Skeletal muscle tissue (tissue), 4 donors: ENCODE data around the gene RASSF1. TPM values are rescaled to one million over a fixed set of nuclear protein-coding genes. Genes with fewer than 3 reads are reported as not detected.

Source experiments
- H3K27ac ChIP-seq: one replicate; pipeline ENCODE4 v1.7.0; 2013; ENCODE audit warnings: mild to moderate bottlenecking, low read depth, low read length, inconsistent platforms
- H3K27me3 ChIP-seq, 3 donors: one replicate each; pipeline ENCODE4 v1.7.0; 2013; ENCODE audit warnings: low read length in 3 of 3; ENCODE audit not compliant: control insufficient read depth in 3 of 3, insufficient read depth in 3 of 3
- H3K36me3 ChIP-seq, 3 donors: one replicate each; pipeline ENCODE4 v1.7.0; 2013; ENCODE audit warnings: low read length in 3 of 3; ENCODE audit not compliant: control insufficient read depth in 3 of 3, insufficient read depth in 3 of 3
- H3K4me1 ChIP-seq, 3 donors: one replicate each; pipeline ENCODE4 v1.7.0; 2013; ENCODE audit warnings: low read length in 3 of 3, mild to moderate bottlenecking in 3 of 3; ENCODE audit not compliant: control insufficient read depth in 3 of 3, insufficient read depth in 3 of 3
- H3K4me3 ChIP-seq, 3 donors: one replicate each; pipeline ENCODE4 v1.7.0; 2013; ENCODE audit warnings: low read length in 3 of 3
- H3K9ac ChIP-seq, 3 donors: one replicate each; pipeline ENCODE4 v1.7.0; 2013; ENCODE audit warnings: low read length in 3 of 3, mild to moderate bottlenecking in 3 of 3, moderate library complexity in 2 of 3, low read depth in 1 of 3
- H3K9me3 ChIP-seq, 3 donors: one replicate each; pipeline ENCODE4 v1.7.0; 2013; ENCODE audit warnings: low read length in 3 of 3; ENCODE audit not compliant: control insufficient read depth in 3 of 3
- total RNA-seq: library from RNA; depleted of rRNA; stranded (reverse); fragments of >200 nt; gene quantifications from one replicate; pipeline ENCODE4 v1.2.3, GENCODE V29; 2014
- donor health status: Osteomylitis.

The RASSF1 gene
- total RNA-seq, 1 donor from 2014 or later, result 17.7 TPM

GRCh38 chr3:50378757-50379156 lies 38.1 kb upstream of the RASSF1 start:
- no peaks in the 10 kb centered on the region for H3K9me3 ChIP-seq
- no peak overlapping the region for H3K27ac ChIP-seq
- H3K36me3 ChIP-seq, result no peaks in the 10 kb centered on the region
- H3K27me3 ChIP-seq, result no peaks in the 10 kb centered on the region
- H3K4me3 ChIP-seq, result no peak overlapping the region
- H3K4me1 ChIP-seq, result no peaks in the 10 kb centered on the region
- H3K9ac ChIP-seq, result no peak overlapping the region

GRCh38 chr3:50378024-50378423 lies 37.4 kb upstream of the RASSF1 start:
- Histone ChIP-seq H3K4me1 (no peaks in the 10 kb centered on the region), H3K27ac (no peak overlapping the region), H3K36me3 (no peaks in the 10 kb centered on the region), H3K27me3 (no peaks in the 10 kb centered on the region), H3K9me3 (no peaks in the 10 kb centered on the region), H3K9ac (no peak overlapping the region), H3K4me3 (no peak overlapping the region)

GRCh38 chr3:50375258-50375931 lies 34.8 kb upstream of the RASSF1 start:
- H3K9ac ChIP-seq, result no peak overlapping the region
- no peaks in the 10 kb centered on the region for H3K36me3 ChIP-seq
- peaks cover 0 to 9% (median 3%) of the 10 kb centered on the region in 3 donors for H3K27me3 ChIP-seq
- H3K27ac ChIP-seq, result no peak overlapping the region
- H3K4me3 ChIP-seq, result no peak overlapping the region
- H3K4me1 ChIP-seq, result no peaks in the 10 kb centered on the region
- H3K9me3 ChIP-seq, result no peaks in the 10 kb centered on the region

GRCh38 chr3:50374363-50375257 lies 34.0 kb upstream of the RASSF1 start:
- Histone ChIP-seq H3K4me3 (no peak overlapping the region), H3K27me3 (peaks cover 0 to 9% (median 3%) of the 10 kb centered on the region in 3 donors), H3K4me1 (no peaks in the 10 kb centered on the region), H3K9me3 (no peaks in the 10 kb centered on the region), H3K9ac (no peak overlapping the region), H3K27ac (no peak overlapping the region), H3K36me3 (no peaks in the 10 kb centered on the region)

GRCh38 chr3:50373146-50374051 lies 32.8 kb upstream of the RASSF1 start:
- H3K27ac ChIP-seq, result no peak overlapping the region
- H3K36me3 ChIP-seq, result no peaks in the 10 kb centered on the region
- no peaks in the 10 kb centered on the region for H3K9me3 ChIP-seq
- H3K4me1 ChIP-seq, result no peaks in the 10 kb centered on the region
- H3K27me3 ChIP-seq, result peaks cover 0 to 9% (median 8%) of the 10 kb centered on the region in 3 donors
- H3K4me3 ChIP-seq, result no peak overlapping the region
- H3K9ac ChIP-seq, result no peak overlapping the region

GRCh38 chr3:50372349-50372748 lies 31.7 kb upstream of the RASSF1 start:
- peak overlapping the region in 1 of 3 donors; percentile 6 for H3K9ac ChIP-seq
- H3K27ac ChIP-seq, result no peak overlapping the region
- peaks cover 0 to 9% (median 8%) of the 10 kb centered on the region in 3 donors for H3K27me3 ChIP-seq
- H3K36me3 ChIP-seq, result no peaks in the 10 kb centered on the region
- H3K9me3 ChIP-seq, result no peaks in the 10 kb centered on the region
- H3K4me1 ChIP-seq, result no peaks in the 10 kb centered on the region
- H3K4me3 ChIP-seq, result no peak overlapping the region

- Histone ChIP-seq H3K9ac (no peak overlapping the region), H3K36me3 (no peaks in the 10 kb centered on the region), H3K4me3 (no peak overlapping the region), H3K4me1 (no peaks in the 10 kb centered on the region), H3K27ac (no peak overlapping the region), H3K9me3 (no peaks in the 10 kb centered on the region), H3K27me3 (peaks cover 0 to 9% (median 8%) of the 10 kb centered on the region in 3 donors)
Observed at GRCh38 chr3:50371133-50371685, 30.6 kb upstream of the RASSF1 start.

GRCh38 chr3:50370594-50370993 lies 30.0 kb upstream of the RASSF1 start:
- Histone ChIP-seq H3K9me3 (no peaks in the 10 kb centered on the region), H3K27me3 (peaks cover 0 to 9% (median 8%) of the 10 kb centered on the region in 3 donors), H3K4me1 (peaks cover 0 to 3% (median under 1%) of the 10 kb centered on the region in 3 donors), H3K9ac (no peak overlapping the region), H3K4me3 (no peak overlapping the region), H3K27ac (no peak overlapping the region), H3K36me3 (no peaks in the 10 kb centered on the region)

GRCh38 chr3:50369012-50369670 lies 28.5 kb upstream of the RASSF1 start:
- Histone ChIP-seq H3K27ac (no peak overlapping the region), H3K9me3 (no peaks in the 10 kb centered on the region), H3K4me1 (peaks cover 0 to 14% (median 11%) of the 10 kb centered on the region in 3 donors), H3K27me3 (peaks cover 0 to 9% (median 8%) of the 10 kb centered on the region in 3 donors), H3K36me3 (no peaks in the 10 kb centered on the region), H3K4me3 (no peak overlapping the region), H3K9ac (no peak overlapping the region)
